ENCODE data around the gene PSME3. TPM values are rescaled to one million over a fixed set of nuclear protein-coding genes. Genes with fewer than 3 reads are reported as not detected.

PSME3 gene
- total RNA-seq, 1 experiment from 2014 or later = 192 TPM

DNA sequence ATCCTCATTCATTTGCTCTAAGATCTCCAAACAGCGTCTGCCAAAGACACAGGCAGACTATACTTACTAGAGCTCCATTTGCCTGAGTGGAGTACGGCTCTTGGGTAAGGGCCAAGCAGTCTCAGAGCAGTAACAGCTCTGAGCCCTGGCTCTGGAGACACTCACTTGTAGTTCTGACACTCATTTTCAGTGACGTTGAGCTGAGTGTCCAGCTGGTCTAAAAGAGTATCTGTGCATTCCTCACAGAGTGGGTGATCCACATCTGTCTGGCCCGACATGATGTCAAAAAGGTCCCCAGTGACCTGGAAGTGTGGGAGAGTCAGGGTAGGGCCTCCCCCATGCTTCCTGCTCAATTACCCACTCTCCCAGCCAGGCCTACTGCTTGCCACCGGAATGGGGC lies 14.8 kb upstream of the PSME3 start (continued):
- TF ChIP-seq ZNF232 (CRISPR knock-in tag; IDR thresholded peaks at IDR 0.05) (no peak), ZNF512 (CRISPR knock-in tag; IDR thresholded peaks at IDR 0.05; ENCODE audit: borderline replicate concordance) (no peak)

DNA sequence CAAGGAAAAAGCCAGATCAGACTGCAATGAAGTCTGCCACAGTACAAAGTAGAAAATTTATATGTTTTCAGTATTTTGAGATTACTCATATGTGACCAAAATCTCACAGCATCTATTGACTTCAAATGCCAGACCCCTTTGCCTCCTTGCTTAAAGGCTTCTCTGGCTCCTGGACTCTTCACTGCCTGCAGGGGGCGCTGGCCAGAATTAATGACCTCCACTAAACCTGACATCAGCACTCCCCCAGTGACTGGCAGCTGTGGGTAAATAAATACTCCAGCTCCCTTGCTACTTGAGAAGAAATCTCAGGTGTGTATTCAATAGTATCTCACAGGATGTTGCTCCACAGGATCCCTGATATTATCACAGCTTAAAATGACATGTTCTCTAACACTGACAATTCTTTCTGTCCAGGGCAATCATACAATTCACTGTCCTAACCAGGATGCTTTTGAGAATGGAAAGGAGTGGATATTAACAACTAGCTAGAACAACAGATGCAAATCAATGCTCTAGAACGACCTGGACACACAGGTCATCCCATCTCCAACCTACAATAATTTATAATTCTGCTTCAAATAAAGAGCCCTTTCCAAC lies 13.2 kb upstream of the PSME3 start:
- ATAC-seq = peak; percentile 39
- POLR2A ChIA-PET = no interaction called here
- CTCF ChIA-PET = interaction anchor here (0.6 to 3.0 kb wide), 28 partner anchors 10 to 811 kb away, joined by 3 to 12 read pairs (median 4); partner anchors contain the start of genes AOC2, CNTD1, COA3 and PSMC3IP

More for the DNA sequence above, 13.2 kb upstream of the PSME3 start:
- Mint-ChIP-seq H3K36me3 (peaks cover 49% of the 10 kb centered on the region), H3K9me3 (no peaks in the 10 kb centered on the region), H3K27me3 (ENCODE audit: low read depth) (no peaks in the 10 kb centered on the region), H3K27ac (peak overlapping the region; percentile 71), H3K4me1 (peaks cover 7% of the 10 kb centered on the region), H3K4me3 (no peak overlapping the region)
- TF ChIP-seq EMX1 (CRISPR knock-in tag; IDR thresholded peaks at IDR 0.05) (no peak), GTF2I (CRISPR knock-in tag; conservative IDR thresholded peaks at IDR 0.05) (no peak), MYBL2 (CRISPR knock-in tag; IDR thresholded peaks at IDR 0.05) (no peak), KAT7 (CRISPR knock-in tag; IDR thresholded peaks at IDR 0.05; ENCODE audit: borderline replicate concordance) (no peak), JUN (CRISPR knock-in tag; IDR thresholded peaks at IDR 0.05) (no peak), PRDM15 (CRISPR knock-in tag; IDR thresholded peaks at IDR 0.05) (no peak)
- TF ChIP-seq, protein P1, sequence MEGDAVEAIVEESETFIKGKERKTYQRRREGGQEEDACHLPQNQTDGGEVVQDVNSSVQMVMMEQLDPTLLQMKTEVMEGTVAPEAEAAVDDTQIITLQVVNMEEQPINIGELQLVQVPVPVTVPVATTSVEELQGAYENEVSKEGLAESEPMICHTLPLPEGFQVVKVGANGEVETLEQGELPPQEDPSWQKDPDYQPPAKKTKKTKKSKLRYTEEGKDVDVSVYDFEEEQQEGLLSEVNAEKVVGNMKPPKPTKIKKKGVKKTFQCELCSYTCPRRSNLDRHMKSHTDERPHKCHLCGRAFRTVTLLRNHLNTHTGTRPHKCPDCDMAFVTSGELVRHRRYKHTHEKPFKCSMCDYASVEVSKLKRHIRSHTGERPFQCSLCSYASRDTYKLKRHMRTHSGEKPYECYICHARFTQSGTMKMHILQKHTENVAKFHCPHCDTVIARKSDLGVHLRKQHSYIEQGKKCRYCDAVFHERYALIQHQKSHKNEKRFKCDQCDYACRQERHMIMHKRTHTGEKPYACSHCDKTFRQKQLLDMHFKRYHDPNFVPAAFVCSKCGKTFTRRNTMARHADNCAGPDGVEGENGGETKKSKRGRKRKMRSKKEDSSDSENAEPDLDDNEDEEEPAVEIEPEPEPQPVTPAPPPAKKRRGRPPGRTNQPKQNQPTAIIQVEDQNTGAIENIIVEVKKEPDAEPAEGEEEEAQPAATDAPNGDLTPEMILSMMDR (IDR thresholded peaks at IDR 0.05) = peak; percentile 72
- TF ChIP-seq, protein P2, sequence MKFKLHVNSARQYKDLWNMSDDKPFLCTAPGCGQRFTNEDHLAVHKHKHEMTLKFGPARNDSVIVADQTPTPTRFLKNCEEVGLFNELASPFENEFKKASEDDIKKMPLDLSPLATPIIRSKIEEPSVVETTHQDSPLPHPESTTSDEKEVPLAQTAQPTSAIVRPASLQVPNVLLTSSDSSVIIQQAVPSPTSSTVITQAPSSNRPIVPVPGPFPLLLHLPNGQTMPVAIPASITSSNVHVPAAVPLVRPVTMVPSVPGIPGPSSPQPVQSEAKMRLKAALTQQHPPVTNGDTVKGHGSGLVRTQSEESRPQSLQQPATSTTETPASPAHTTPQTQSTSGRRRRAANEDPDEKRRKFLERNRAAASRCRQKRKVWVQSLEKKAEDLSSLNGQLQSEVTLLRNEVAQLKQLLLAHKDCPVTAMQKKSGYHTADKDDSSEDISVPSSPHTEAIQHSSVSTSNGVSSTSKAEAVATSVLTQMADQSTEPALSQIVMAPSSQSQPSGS (CRISPR knock-in tag; IDR thresholded peaks at IDR 0.05; ENCODE audit: borderline replicate concordance, low read depth) = no peak
- TF ChIP-seq, protein P3, sequence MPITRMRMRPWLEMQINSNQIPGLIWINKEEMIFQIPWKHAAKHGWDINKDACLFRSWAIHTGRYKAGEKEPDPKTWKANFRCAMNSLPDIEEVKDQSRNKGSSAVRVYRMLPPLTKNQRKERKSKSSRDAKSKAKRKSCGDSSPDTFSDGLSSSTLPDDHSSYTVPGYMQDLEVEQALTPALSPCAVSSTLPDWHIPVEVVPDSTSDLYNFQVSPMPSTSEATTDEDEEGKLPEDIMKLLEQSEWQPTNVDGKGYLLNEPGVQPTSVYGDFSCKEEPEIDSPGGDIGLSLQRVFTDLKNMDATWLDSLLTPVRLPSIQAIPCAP (CRISPR knock-in tag; IDR thresholded peaks at IDR 0.05) = no peak
- DNase-seq (ENCODE audit: low spot score) = peak; percentile 84

Measured in WTC11 (cell line).